Liver (tissue), 9 donors: ENCODE data around the gene LRWD1. TPM values are rescaled to one million over a fixed set of nuclear protein-coding genes. Genes with fewer than 3 reads are reported as not detected.

Experiments used
- DNase-seq: peaks from one replicate; pipeline ENCODE4 v3.0.0-alpha.2; 2017; ENCODE audit warnings: low spot score
- H3K27ac ChIP-seq, 2 donors: one replicate each; pipeline ENCODE4 v1.7.0; 2013; ENCODE audit warnings: inconsistent platforms in 2 of 2, low read length in 2 of 2, control low read depth in 1 of 2, low read depth in 1 of 2, mild to moderate bottlenecking in 1 of 2
- H3K27me3 ChIP-seq, 4 donors: one replicate each; pipeline versions ENCODE4 v1.6.1 to v1.7.0; 2013; ENCODE audit warnings: low read length in 3 of 4, inconsistent platforms in 1 of 4, mild to moderate bottlenecking in 1 of 4, moderate library complexity in 1 of 4; ENCODE audit not compliant: control insufficient read depth in 4 of 4, insufficient read depth in 4 of 4
- H3K36me3 ChIP-seq, 4 donors: one replicate each; pipeline versions ENCODE4 v1.6.1 to v1.7.0; 2013; ENCODE audit warnings: low read length in 3 of 4, mild to moderate bottlenecking in 3 of 4, low read depth in 1 of 4, moderate library complexity in 1 of 4; ENCODE audit not compliant: control insufficient read depth in 4 of 4, insufficient read depth in 3 of 4
- H3K4me1 ChIP-seq, 4 donors: one replicate each; pipeline versions ENCODE4 v1.6.1 to v1.7.0; 2013; ENCODE audit warnings: low read length in 3 of 4, mild to moderate bottlenecking in 3 of 4, moderate library complexity in 1 of 4; ENCODE audit not compliant: control insufficient read depth in 4 of 4, insufficient read depth in 4 of 4
- H3K4me3 ChIP-seq, 3 donors: one replicate each; pipeline versions ENCODE4 v1.6.1 to v1.7.0; 2013; ENCODE audit warnings: low read length in 3 of 3, control low read depth in 1 of 3, low read depth in 1 of 3, mild to moderate bottlenecking in 1 of 3
- H3K9ac ChIP-seq, 2 donors: one replicate each; pipeline ENCODE4 v1.7.0; 2013; ENCODE audit warnings: low read length in 2 of 2, mild to moderate bottlenecking in 2 of 2, moderate library complexity in 2 of 2, control low read depth in 1 of 2, low read depth in 1 of 2
- H3K9me3 ChIP-seq, 4 donors: one replicate each; pipeline versions ENCODE4 v1.6.1 to v1.7.0; 2013; ENCODE audit warnings: low read length in 3 of 4; ENCODE audit not compliant: control insufficient read depth in 4 of 4
- CTCF ChIP-seq: fragments of 150-350 bp; IDR thresholded peaks from 2 replicates; pipeline ENCODE4 v1.5.1; 2017; ENCODE audit warnings: improper control_type of control experiment, low read depth, low read length; ENCODE audit not compliant: missing input control
- EGR1 ChIP-seq, 2 donors: IDR thresholded peaks; 2 replicates each; pipeline ENCODE4 v1.6.1; 2016 to 2018; ENCODE audit warnings: antibody characterized with exemption in 2 of 2, low read depth in 2 of 2
- FOXA2 ChIP-seq: IDR thresholded peaks from 2 replicates; pipeline ENCODE4 v1.6.1; 2016; ENCODE audit warnings: antibody characterized with exemption
- GABPA ChIP-seq, 2 donors: IDR thresholded peaks in 1 of 2; conservative IDR thresholded peaks in 1 of 2; 2 replicates each; pipeline ENCODE4 v1.6.1; 2016; ENCODE audit warnings: antibody characterized with exemption in 2 of 2, mild to moderate bottlenecking in 1 of 2, moderate library complexity in 1 of 2
- HNF4A ChIP-seq, 2 donors: conservative IDR thresholded peaks; 2 replicates each; pipeline ENCODE4 v1.6.1; 2016; ENCODE audit warnings: antibody characterized with exemption in 2 of 2, mild to moderate bottlenecking in 2 of 2
- HNF4G ChIP-seq: IDR thresholded peaks from 2 replicates; pipeline ENCODE4 v1.6.1; 2016; ENCODE audit warnings: antibody characterized with exemption
- JUND ChIP-seq, 2 donors: IDR thresholded peaks; 2 replicates each; pipeline ENCODE4 v1.6.1; 2016; ENCODE audit warnings: antibody characterized with exemption in 2 of 2
- MAX ChIP-seq: IDR thresholded peaks from 2 replicates; pipeline ENCODE4 v1.6.1; 2016; ENCODE audit warnings: antibody characterized with exemption
- NR2F2 ChIP-seq: IDR thresholded peaks from 2 replicates; pipeline ENCODE4 v1.6.1; 2016; ENCODE audit warnings: antibody characterized with exemption
- RAD21 ChIP-seq, 2 donors: IDR thresholded peaks; 2 replicates each; pipeline ENCODE4 v1.6.1; 2016; ENCODE audit warnings: antibody characterized with exemption in 2 of 2, mild to moderate bottlenecking in 2 of 2
- RXRA ChIP-seq, 2 donors: IDR thresholded peaks; 2 replicates each; pipeline ENCODE4 v1.6.1; 2017 to 2018; ENCODE audit warnings: antibody characterized with exemption in 2 of 2, mild to moderate bottlenecking in 1 of 2
- SP1 ChIP-seq: IDR thresholded peaks from 2 replicates; pipeline ENCODE4 v1.6.1; 2018; ENCODE audit warnings: antibody characterized with exemption, mild to moderate bottlenecking
- YY1 ChIP-seq: IDR thresholded peaks from 2 replicates; pipeline ENCODE4 v1.6.1; 2016; ENCODE audit warnings: antibody characterized with exemption, mild to moderate bottlenecking
- WGBS: extraction: QIAGEN DNeasy Blood & Tissue Kit; methylation state at CpG from one replicate; pipeline ENCODE4 v1.1.7; 2013; 5-methylcytosine and 5-hydroxymethylcytosine counted together
- polyA plus RNA-seq, 2 donors: library from polyadenylated mRNA; stranded (reverse) in 1 of 2; unstranded in 1 of 2; fragments of 200-250 nt in 1 of 2; fragments of >200 nt in 1 of 2; fragmentation: Nextera tagmentation in 1 of 2; extraction: Ambion mirVana in 1 of 2; gene quantifications; one replicate each; pipeline versions ENCODE4 v1.2.1 to v1.2.3, GENCODE V29; 2013 to 2015
- total RNA-seq, 2 donors: library from RNA; depleted of rRNA; stranded (reverse); fragments of >200 nt; gene quantifications; one replicate each; pipeline ENCODE4 v1.2.3, GENCODE V29; 2014
- TF ChIP-seq, protein P1 (sequence below): IDR thresholded peaks from 2 replicates; pipeline ENCODE4 v1.6.1; 2016; ENCODE audit warnings: antibody characterized with exemption
- TF ChIP-seq, protein P2 (sequence below): IDR thresholded peaks from 2 replicates; pipeline ENCODE4 v1.6.1; 2016; ENCODE audit warnings: antibody characterized with exemption
- TF ChIP-seq, protein P3 (sequence below): IDR thresholded peaks from 2 replicates; pipeline ENCODE4 v1.6.1; 2016; ENCODE audit warnings: antibody characterized with exemption, mild to moderate bottlenecking
- donor health status: healthy.
- donor health status: healthy.
- donor health status: healthy.
- donor health status: healthy.
- donor health status: healthy.

LRWD1 gene
- total and polyA plus RNA-seq, 4 donors, result 8.6 to 15.3 (median 13.0) TPM

DNA sequence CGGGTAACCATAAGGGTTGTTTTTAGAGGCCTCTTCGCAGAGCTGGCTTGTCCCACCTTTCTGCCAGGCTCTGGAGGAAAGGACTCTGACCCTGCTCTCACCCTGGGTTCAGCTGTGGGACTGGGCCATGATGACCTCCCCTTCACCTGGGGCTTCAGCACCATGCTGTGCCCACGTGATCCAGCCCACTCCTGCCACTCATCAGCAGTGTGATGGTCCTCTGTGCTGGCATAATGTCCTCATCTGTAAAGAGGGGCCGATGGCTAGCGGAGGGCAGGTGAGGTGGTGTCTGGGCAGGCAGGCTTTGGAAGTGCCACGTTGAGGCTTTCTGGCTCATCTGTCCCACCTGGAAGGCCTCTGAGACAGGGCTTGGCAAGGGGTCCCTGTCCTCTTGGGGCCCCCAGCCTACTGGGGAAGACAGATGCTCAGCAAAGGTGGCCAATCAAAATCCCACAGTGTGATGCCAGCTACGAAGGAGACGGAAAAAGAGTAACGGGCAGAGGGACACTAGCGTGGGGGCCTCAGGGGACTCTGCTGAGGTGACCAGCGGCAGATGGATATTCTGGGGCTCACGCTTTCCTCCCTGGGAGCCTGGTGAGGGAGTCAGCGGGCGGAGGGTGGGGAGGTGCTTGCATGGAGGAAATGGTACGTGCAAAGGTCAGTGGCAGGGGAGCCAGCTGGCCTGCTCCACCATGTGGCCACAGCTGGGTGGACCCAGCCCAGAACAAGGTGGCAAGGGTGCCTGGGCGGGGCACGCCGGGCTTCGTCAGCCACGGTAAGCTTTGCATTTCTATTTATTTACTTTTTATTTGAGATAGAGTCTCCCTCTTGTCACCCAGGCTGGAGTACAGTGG is 5.4 kb downstream of the LRWD1 start:
- DNase-seq, result peak; percentile 32
- WGBS, result 32% methylated on average over 20 of the region's 20 CpGs
- TF ChIP-seq YY1 (peak; percentile 43), JUND (IDR thresholded peaks at IDR 0.05) (peak in 1 of 2 donors; percentile 21), EGR1 (IDR thresholded peaks at IDR 0.05; ENCODE audit: low read depth in 2 of 2) (no peak), HNF4A (conservative IDR thresholded peaks at IDR 0.05) (peak; percentile 73 to 79), MAX (peak; percentile 74), HNF4G (peak; percentile 62), SP1 (peak; percentile 71), FOXA2 (no peak), GABPA (IDR thresholded peaks at IDR 0.05 in 1 of 2, conservative IDR thresholded peaks at IDR 0.05 in 1 of 2) (peak in 1 of 2 donors; percentile 54), RAD21 (IDR thresholded peaks at IDR 0.05) (no peak), NR2F2 (no peak), RXRA (IDR thresholded peaks at IDR 0.05) (peak; percentile 90 to 94), CTCF (no peak)
- TF ChIP-seq, protein P1, sequence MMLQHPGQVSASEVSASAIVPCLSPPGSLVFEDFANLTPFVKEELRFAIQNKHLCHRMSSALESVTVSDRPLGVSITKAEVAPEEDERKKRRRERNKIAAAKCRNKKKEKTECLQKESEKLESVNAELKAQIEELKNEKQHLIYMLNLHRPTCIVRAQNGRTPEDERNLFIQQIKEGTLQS, result no peak
- TF ChIP-seq, protein P2, sequence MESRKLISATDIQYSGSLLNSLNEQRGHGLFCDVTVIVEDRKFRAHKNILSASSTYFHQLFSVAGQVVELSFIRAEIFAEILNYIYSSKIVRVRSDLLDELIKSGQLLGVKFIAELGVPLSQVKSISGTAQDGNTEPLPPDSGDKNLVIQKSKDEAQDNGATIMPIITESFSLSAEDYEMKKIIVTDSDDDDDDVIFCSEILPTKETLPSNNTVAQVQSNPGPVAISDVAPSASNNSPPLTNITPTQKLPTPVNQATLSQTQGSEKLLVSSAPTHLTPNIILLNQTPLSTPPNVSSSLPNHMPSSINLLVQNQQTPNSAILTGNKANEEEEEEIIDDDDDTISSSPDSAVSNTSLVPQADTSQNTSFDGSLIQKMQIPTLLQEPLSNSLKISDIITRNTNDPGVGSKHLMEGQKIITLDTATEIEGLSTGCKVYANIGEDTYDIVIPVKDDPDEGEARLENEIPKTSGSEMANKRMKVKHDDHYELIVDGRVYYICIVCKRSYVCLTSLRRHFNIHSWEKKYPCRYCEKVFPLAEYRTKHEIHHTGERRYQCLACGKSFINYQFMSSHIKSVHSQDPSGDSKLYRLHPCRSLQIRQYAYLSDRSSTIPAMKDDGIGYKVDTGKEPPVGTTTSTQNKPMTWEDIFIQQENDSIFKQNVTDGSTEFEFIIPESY, result peak; percentile 23
- TF ChIP-seq, protein P3, sequence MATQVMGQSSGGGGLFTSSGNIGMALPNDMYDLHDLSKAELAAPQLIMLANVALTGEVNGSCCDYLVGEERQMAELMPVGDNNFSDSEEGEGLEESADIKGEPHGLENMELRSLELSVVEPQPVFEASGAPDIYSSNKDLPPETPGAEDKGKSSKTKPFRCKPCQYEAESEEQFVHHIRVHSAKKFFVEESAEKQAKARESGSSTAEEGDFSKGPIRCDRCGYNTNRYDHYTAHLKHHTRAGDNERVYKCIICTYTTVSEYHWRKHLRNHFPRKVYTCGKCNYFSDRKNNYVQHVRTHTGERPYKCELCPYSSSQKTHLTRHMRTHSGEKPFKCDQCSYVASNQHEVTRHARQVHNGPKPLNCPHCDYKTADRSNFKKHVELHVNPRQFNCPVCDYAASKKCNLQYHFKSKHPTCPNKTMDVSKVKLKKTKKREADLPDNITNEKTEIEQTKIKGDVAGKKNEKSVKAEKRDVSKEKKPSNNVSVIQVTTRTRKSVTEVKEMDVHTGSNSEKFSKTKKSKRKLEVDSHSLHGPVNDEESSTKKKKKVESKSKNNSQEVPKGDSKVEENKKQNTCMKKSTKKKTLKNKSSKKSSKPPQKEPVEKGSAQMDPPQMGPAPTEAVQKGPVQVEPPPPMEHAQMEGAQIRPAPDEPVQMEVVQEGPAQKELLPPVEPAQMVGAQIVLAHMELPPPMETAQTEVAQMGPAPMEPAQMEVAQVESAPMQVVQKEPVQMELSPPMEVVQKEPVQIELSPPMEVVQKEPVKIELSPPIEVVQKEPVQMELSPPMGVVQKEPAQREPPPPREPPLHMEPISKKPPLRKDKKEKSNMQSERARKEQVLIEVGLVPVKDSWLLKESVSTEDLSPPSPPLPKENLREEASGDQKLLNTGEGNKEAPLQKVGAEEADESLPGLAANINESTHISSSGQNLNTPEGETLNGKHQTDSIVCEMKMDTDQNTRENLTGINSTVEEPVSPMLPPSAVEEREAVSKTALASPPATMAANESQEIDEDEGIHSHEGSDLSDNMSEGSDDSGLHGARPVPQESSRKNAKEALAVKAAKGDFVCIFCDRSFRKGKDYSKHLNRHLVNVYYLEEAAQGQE, result no peak
- peaks cover 2 to 16% (median 11%) of the 10 kb centered on the region in 4 donors for H3K36me3 ChIP-seq
- H3K27me3 ChIP-seq, result no peaks in the 10 kb centered on the region
- no peaks in the 10 kb centered on the region for H3K9me3 ChIP-seq
- H3K9ac ChIP-seq, result peak overlapping the region in 1 of 2 donors; percentile 0
- peaks cover 11 to 62% (median 47%) of the 10 kb centered on the region in 4 donors for H3K4me1 ChIP-seq
- peak overlapping the region; percentile 84 to 86 for H3K27ac ChIP-seq
- H3K4me3 ChIP-seq, result peak overlapping the region in 1 of 3 donors; percentile 2
